ENCODE measurements around the gene ELOVL5.

ELOVL5 gene

DNA sequence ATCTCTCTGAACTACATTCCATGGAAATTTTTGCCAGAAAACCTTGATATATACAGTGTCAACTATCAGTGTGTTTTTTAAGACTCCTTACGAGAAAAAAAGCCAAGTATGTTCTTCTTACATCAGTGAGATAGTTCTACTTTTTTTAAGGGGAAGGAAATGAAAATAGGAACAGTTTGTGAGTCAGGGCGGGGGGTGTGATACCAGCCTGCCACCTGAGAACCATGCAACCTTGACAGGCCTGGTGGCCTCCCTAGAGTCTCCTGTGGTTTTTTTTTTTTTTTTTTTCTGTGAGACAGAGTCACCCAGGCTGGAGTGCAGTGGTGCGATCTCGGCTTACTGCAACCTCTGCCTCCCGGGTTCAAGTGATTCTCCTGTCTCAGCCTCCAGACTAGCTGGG lies 103.8 kb downstream of the ELOVL5 start:
- TF ChIP-seq, protein P1, sequence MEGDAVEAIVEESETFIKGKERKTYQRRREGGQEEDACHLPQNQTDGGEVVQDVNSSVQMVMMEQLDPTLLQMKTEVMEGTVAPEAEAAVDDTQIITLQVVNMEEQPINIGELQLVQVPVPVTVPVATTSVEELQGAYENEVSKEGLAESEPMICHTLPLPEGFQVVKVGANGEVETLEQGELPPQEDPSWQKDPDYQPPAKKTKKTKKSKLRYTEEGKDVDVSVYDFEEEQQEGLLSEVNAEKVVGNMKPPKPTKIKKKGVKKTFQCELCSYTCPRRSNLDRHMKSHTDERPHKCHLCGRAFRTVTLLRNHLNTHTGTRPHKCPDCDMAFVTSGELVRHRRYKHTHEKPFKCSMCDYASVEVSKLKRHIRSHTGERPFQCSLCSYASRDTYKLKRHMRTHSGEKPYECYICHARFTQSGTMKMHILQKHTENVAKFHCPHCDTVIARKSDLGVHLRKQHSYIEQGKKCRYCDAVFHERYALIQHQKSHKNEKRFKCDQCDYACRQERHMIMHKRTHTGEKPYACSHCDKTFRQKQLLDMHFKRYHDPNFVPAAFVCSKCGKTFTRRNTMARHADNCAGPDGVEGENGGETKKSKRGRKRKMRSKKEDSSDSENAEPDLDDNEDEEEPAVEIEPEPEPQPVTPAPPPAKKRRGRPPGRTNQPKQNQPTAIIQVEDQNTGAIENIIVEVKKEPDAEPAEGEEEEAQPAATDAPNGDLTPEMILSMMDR (IDR thresholded peaks at IDR 0.05; ENCODE audit: insufficient read depth, low read length, poor library complexity, severe bottlenecking) = no peak
- TF ChIP-seq EZH2phosphoT487 (conservative IDR thresholded peaks at IDR 0.05; ENCODE audit: low read length) = no peak
- Histone ChIP-seq H3K36me3 (ENCODE audit: low read length) (no peaks in the 10 kb centered on the region), H3F3A (ENCODE audit: insufficient read depth) (0 out of 2 replicates have a peak, but pooled peaks cover 3% of the 10 kb centered on the region), H4K20me1 (ENCODE audit: low read depth, low read length) (no peaks in the 10 kb centered on the region), H3K4me3 (ENCODE audit: insufficient read depth, low read length, poor library complexity, severe bottlenecking) (no peak overlapping the region), H3K9me3 (ENCODE audit: insufficient read depth, low read length) (no peaks in the 10 kb centered on the region), H3K9me2 (replicated peaks; ENCODE audit: insufficient read depth, low read length) (no peaks in the 10 kb centered on the region), H2AFZ (ENCODE audit: low read depth, low read length, severe bottlenecking) (no peak overlapping the region), H3K9ac (ENCODE audit: low read length) (no peak overlapping the region), H3K4me2 (ENCODE audit: low read depth, low read length, poor library complexity, severe bottlenecking) (peak overlapping the region; percentile 48), H3K79me2 (ENCODE audit: insufficient read depth, low read length) (no peaks in the 10 kb centered on the region), H3K27me3 (ENCODE audit: low read length) (no peaks in the 10 kb centered on the region), H3K27ac (ENCODE audit: low read depth, low read length) (peak overlapping the region; percentile 33)

DNA sequence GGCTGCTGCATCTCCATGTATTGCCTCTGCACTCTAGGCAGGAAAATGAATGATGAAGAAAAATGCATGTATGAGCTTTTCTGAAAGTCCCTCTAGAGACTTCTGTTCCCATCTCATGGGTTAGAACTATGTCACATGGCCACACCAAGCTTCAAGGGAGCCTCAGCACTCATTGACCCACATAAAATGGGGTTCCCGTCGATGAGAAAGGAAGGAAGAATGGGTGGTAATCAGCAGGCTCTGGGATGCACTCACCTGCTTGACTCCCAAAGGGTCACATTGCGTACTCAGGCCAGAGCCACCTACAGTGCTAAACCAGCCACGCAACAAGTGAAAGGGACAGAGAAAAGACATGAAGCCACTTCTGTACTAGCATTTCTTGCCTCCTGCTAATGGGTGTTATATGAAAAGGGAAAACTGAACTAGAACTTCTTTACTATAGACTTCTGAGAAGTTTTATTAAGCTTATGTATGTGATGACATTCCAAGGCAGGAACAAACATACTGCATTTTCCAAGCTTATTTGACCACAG lies 104.3 kb downstream of the ELOVL5 start:
- 0 out of 2 replicates have a peak, but pooled peaks cover 3% of the 10 kb centered on the region for H3F3A ChIP-seq (ENCODE audit: insufficient read depth)
- no peak overlapping the region for H3K9ac ChIP-seq (ENCODE audit: low read length)
- peak overlapping the region; percentile 48 for H3K4me2 ChIP-seq (ENCODE audit: low read depth, low read length, poor library complexity, severe bottlenecking)
- no peaks in the 10 kb centered on the region for H3K9me2 ChIP-seq (replicated peaks; ENCODE audit: insufficient read depth, low read length)
- no peaks in the 10 kb centered on the region for H3K9me3 ChIP-seq (ENCODE audit: insufficient read depth, low read length)
- H2AFZ ChIP-seq (ENCODE audit: low read depth, low read length, severe bottlenecking) = no peak overlapping the region
- no peak overlapping the region for H3K4me3 ChIP-seq (ENCODE audit: insufficient read depth, low read length, poor library complexity, severe bottlenecking)
- H3K27me3 ChIP-seq (ENCODE audit: low read length) = no peaks in the 10 kb centered on the region
- H3K79me2 ChIP-seq (ENCODE audit: insufficient read depth, low read length) = no peaks in the 10 kb centered on the region
- no peaks in the 10 kb centered on the region for H3K36me3 ChIP-seq (ENCODE audit: low read length)
- no peaks in the 10 kb centered on the region for H4K20me1 ChIP-seq (ENCODE audit: low read depth, low read length)
- TF ChIP-seq EZH2phosphoT487 (conservative IDR thresholded peaks at IDR 0.05; ENCODE audit: low read length) = no peak
- TF ChIP-seq, protein P1 (IDR thresholded peaks at IDR 0.05; ENCODE audit: insufficient read depth, low read length, poor library complexity, severe bottlenecking) = no peak
- peak overlapping the region; percentile 33 for H3K27ac ChIP-seq (ENCODE audit: low read depth, low read length)

DNA sequence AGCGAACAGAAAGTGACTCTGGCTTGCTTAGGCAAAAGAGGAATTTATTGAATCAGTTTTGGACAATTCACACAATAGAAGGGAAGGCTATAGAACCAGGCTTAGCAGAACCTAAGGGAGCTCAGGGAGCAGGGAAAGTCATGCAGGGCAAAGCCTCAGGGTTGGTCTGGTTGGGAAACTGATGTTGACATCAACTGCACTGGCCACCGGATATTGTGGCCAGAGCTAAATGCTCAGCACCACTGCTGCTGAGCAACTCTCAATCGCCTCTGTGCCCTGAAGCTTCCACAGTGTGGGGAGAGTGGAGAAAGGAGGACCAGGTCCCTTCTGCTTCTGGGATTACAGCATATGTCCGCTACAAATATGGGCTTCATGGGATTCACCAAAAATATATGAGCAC lies 106.8 kb downstream of the ELOVL5 start:
- Histone ChIP-seq H3K9me2 (replicated peaks; ENCODE audit: insufficient read depth, low read length) (no peaks in the 10 kb centered on the region), H4K20me1 (ENCODE audit: low read depth, low read length) (no peaks in the 10 kb centered on the region), H3K4me2 (ENCODE audit: low read depth, low read length, poor library complexity, severe bottlenecking) (no peak overlapping the region), H3K36me3 (ENCODE audit: low read length) (no peaks in the 10 kb centered on the region), H3F3A (ENCODE audit: insufficient read depth) (0 out of 2 replicates have a peak, but pooled peaks cover 3% of the 10 kb centered on the region), H3K4me3 (ENCODE audit: insufficient read depth, low read length, poor library complexity, severe bottlenecking) (no peak overlapping the region), H2AFZ (ENCODE audit: low read depth, low read length, severe bottlenecking) (no peak overlapping the region), H3K9me3 (ENCODE audit: insufficient read depth, low read length) (no peaks in the 10 kb centered on the region), H3K9ac (ENCODE audit: low read length) (no peak overlapping the region), H3K27me3 (ENCODE audit: low read length) (no peaks in the 10 kb centered on the region), H3K79me2 (ENCODE audit: insufficient read depth, low read length) (no peaks in the 10 kb centered on the region), H3K27ac (ENCODE audit: low read depth, low read length) (no peak overlapping the region)
- no peak for TF ChIP-seq EZH2phosphoT487 (conservative IDR thresholded peaks at IDR 0.05; ENCODE audit: low read length)
- TF ChIP-seq, protein P1 (IDR thresholded peaks at IDR 0.05; ENCODE audit: insufficient read depth, low read length, poor library complexity, severe bottlenecking) = no peak

Data from SU-DHL-6 (cell line).